ENCODE measurements around the gene CCDC187. TPM values are rescaled to one million over a fixed set of nuclear protein-coding genes. Genes with fewer than 3 reads are reported as not detected.
A peak's percentile ranks its signal among the peaks of the same experiment; 100 is the strongest.

CCDC187 gene
- total RNA-seq, 2 experiments from 2014 or later: not detected

DNA sequence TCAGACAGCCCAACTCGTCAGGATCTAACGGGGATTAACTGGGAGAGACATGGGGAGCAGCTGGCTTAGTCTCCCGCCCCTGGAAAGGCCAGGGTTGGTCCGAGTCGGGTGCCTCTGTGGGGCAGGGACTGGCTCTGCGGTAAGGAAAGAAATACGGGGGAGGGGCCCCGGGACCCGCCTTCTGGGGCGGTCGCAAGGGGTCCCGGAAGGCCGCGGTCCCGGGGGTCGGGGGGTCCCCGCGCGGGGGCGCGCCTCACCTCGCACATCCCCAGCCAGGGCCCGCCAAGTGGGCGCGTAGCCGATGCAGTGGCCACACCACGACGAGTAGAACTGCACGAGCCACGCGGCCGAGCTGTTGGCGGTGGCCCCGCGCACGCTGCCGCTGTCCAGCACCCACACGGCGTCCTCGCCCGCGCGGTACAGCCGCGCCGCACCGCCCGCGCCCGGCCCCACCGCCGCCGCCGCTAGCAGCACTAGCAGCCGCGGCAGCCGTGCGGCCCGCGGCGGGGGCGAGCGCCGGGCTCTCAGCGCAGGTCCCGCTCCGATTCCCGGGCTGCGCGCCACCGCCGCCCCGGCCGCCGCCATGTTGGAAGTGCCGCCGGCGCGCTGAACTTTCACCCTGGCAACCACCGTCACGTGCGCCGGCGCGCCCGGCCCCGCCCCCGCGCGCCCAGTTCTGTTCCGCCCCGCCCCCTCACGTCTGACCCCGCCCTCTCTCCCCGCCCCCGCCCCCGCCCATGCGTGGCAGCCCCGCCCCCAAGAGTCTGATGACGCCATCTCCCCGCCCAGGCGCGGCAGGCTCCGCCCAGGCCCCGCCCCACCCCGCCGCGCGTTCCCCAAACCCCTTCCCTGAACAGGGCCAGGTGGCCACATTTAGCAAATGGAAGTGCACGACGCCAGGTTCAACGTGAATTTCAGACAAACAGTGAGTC, 58.4 kb downstream of the CCDC187 start, which contains the start of gene QSOX2:
TSS of gene QSOX2 (minus strand) at position 594 of the 932 bp plus-strand sequence. CDS start at position 585, 9 bp downstream.
- peak within 1 kb of the TSS; percentile 91 for H3K4me3 Mint-ChIP-seq
- peak; percentile 82 for DNase-seq
- H3K27me3 Mint-ChIP-seq: peaks cover 1% of the 10 kb centered on the region
- H3K27ac Mint-ChIP-seq: peak within 1 kb of the TSS; percentile 92
- no peaks in the 10 kb centered on the region for H3K36me3 Mint-ChIP-seq (ENCODE audit: low read depth)
- no peaks in the 10 kb centered on the region for H3K9me3 Mint-ChIP-seq
- ChIA-PET POLR2A (no interaction called here), CTCF (interaction anchor here (0.6 kb wide), 1 partner anchor 276 kb away, joined by 3 read pairs; no protein-coding TSS in a partner anchor)
- peaks cover 29% of the 10 kb centered on the region for H3K4me1 Mint-ChIP-seq

DNA sequence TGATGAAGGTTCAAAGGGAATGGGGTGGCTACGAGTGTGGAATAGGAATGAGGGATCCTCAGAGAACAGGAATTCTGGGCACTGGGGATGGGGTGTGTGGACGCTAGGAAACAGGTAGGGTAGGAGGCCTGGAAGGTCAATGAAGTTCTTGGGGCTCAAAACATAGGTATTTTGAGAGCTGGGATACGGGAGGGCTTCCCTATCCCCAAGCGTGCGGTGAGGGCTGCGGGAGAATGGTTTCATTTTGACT, 59.0 kb downstream of the CCDC187 start:
- peak overlapping the region; percentile 92 for H3K27ac Mint-ChIP-seq
- peak overlapping the region; percentile 91 for H3K4me3 Mint-ChIP-seq
- CTCF ChIA-PET: no interaction called here
- peaks cover 1% of the 10 kb centered on the region for H3K27me3 Mint-ChIP-seq
- DNase-seq: no peak
- peaks cover 29% of the 10 kb centered on the region for H3K4me1 Mint-ChIP-seq
- no peaks in the 10 kb centered on the region for H3K36me3 Mint-ChIP-seq (ENCODE audit: low read depth)
- POLR2A ChIA-PET: no interaction called here
- H3K9me3 Mint-ChIP-seq: no peaks in the 10 kb centered on the region

DNA sequence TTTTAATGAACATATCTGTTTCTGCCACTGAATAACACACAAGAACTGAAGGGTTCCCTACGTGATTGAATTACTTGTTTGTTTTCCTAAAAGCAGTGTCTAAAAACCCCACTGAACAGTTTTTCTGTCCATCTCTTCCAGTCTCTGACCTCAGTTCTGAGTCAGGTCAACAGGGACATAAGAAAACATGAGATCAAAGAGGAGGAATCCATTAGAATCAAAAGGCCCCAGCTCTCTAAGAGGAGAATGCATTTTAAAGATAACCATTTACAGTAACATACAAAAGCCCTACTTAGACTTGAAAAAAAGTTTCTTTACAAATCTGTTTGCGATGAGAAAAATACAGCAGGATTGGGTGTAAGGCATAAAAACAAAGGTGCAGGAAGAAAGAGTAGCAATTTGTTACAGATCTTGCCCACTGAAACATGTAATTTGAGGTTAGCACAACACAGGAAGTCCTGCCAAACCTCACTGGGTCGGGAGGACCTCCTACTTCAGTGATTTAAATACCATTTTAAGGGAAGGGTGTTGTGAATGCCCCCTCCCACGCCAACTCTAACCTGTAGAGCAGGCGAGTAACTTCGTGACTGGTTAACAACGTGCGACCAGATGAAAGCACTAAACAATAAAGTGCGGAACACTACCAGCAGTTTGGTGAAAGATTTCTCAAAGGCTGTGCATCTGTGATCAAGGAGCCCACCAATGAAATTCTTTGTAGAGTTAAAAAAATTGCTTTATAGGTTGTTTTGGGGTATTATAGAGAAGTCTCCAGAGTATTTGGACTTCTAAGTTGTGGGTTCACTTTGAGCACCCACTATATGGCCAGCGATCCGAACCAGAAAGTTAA, 59.5 kb downstream of the CCDC187 start:
- Mint-ChIP-seq H3K27me3 (peaks cover 1% of the 10 kb centered on the region), H3K9me3 (no peaks in the 10 kb centered on the region), H3K27ac (peak overlapping the region; percentile 92), H3K4me3 (peak overlapping the region; percentile 91), H3K4me1 (peaks cover 29% of the 10 kb centered on the region), H3K36me3 (ENCODE audit: low read depth) (no peaks in the 10 kb centered on the region)
- ChIA-PET POLR2A (no interaction called here), CTCF (no interaction called here)
- DNase-seq: peak; percentile 64

DNA sequence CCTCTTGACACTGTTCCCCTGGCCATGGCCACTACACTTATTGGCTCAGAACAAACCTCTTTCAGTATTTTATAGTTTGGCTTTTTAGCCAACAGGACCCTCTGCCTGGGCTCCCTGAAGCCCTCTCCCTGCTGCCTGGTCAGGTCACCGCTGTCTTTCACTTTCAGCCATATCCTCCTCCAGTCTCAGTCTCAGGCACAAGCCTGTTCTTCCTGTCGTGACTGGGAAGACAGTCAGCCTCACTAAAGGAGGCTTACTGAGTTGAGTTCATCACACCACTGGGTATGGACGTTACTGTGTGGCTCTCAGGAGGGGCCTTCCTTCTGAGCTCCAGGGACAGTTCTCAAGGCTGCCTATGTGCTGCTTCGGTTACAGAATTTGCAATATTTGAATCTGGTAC, 60.3 kb downstream of the CCDC187 start:
- no peaks in the 10 kb centered on the region for H3K9me3 Mint-ChIP-seq
- peaks cover 30% of the 10 kb centered on the region for H3K4me1 Mint-ChIP-seq
- H3K27me3 Mint-ChIP-seq: peaks cover 1% of the 10 kb centered on the region
- POLR2A ChIA-PET: no interaction called here
- CTCF ChIA-PET: no interaction called here
- H3K27ac Mint-ChIP-seq: peak overlapping the region; percentile 92
- DNase-seq: no peak
- H3K4me3 Mint-ChIP-seq: peak overlapping the region; percentile 91
- H3K36me3 Mint-ChIP-seq (ENCODE audit: low read depth): no peaks in the 10 kb centered on the region

DNA sequence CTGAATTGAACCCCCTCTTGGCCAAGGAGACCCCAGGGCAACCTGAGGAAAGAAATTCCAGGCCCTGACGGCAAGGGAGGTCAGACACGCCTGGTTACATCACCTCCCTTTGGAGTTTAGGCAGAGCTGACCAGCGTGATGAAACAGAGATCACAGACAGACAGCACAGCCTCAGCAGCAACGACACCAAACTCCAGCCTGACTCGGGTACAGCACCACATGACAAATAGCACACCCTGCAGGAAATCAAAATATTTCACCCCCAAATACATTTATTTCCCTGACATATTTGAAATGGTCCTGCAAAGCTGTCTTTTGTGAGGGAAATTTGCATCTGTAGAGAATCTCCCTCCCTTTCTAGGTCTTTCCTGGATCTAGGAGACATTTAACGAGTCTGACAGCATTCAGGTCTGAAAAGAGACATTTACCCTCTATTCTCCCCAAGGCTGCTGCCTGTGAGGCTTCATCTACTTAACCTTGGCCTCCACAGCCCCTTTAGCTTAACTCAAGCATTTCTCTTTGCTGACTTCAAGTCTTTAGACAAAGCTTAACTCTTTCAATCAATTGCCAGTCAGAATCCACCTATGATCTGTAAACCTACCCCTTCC, 60.9 kb downstream of the CCDC187 start:
- DNase-seq: no peak
- no peaks in the 10 kb centered on the region for H3K36me3 Mint-ChIP-seq (ENCODE audit: low read depth)
- peaks cover 1% of the 10 kb centered on the region for H3K27me3 Mint-ChIP-seq
- H3K27ac Mint-ChIP-seq: peak overlapping the region; percentile 92
- H3K4me1 Mint-ChIP-seq: peaks cover 33% of the 10 kb centered on the region
- no peaks in the 10 kb centered on the region for H3K9me3 Mint-ChIP-seq
- POLR2A ChIA-PET: no interaction called here
- CTCF ChIA-PET: no interaction called here
- H3K4me3 Mint-ChIP-seq: no peak overlapping the region

DNA sequence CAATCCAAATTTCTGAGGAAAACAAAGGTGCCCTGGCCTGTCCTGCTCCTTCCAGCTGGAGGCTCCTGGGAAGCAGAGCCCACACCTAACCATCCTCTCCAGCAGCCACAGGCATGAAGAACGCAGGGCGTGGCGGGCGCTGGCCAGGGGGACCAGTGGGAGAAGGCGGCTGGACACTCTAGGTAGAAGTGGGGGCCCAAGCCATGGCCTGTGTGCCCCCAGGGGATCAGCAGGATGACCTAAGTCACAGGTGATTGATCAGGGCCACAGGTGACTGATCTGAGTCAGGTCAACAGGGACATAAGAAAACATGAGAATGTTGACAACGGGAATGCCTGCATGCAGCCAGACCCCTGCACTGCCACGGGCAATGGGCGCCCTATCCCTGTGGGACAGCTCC, 61.6 kb downstream of the CCDC187 start:
- no peak overlapping the region for H3K4me3 Mint-ChIP-seq
- DNase-seq: no peak
- no peaks in the 10 kb centered on the region for H3K36me3 Mint-ChIP-seq (ENCODE audit: low read depth)
- peaks cover 1% of the 10 kb centered on the region for H3K27me3 Mint-ChIP-seq
- ChIA-PET POLR2A (no interaction called here), CTCF (no interaction called here)
- H3K9me3 Mint-ChIP-seq: no peaks in the 10 kb centered on the region
- peaks cover 34% of the 10 kb centered on the region for H3K4me1 Mint-ChIP-seq
- H3K27ac Mint-ChIP-seq: no peak overlapping the region

DNA sequence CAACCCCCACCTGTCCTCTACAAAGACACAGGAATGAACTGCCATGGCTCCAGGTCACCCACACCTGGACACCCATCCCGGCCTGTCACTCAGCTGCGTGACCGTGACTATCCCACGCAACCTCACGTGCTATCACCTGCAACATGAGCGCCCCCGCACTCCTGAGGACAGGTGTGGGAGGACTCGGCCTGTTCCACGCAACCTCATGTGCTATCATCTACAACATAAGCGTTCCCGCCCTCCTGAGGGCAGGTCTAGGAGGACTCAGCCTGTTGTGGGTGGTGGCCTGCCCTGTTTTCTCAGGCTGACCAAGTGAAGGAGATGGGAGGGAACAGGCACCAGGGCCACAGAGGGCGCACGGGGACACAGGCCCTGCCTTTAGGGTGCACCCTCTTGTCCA, 62.4 kb downstream of the CCDC187 start:
- Mint-ChIP-seq H3K36me3 (ENCODE audit: low read depth) (no peaks in the 10 kb centered on the region), H3K4me3 (no peak overlapping the region), H3K27ac (no peak overlapping the region), H3K9me3 (no peaks in the 10 kb centered on the region), H3K4me1 (peaks cover 34% of the 10 kb centered on the region), H3K27me3 (no peaks in the 10 kb centered on the region)
- ChIA-PET POLR2A (no interaction called here), CTCF (no interaction called here)
- DNase-seq: no peak

DNA sequence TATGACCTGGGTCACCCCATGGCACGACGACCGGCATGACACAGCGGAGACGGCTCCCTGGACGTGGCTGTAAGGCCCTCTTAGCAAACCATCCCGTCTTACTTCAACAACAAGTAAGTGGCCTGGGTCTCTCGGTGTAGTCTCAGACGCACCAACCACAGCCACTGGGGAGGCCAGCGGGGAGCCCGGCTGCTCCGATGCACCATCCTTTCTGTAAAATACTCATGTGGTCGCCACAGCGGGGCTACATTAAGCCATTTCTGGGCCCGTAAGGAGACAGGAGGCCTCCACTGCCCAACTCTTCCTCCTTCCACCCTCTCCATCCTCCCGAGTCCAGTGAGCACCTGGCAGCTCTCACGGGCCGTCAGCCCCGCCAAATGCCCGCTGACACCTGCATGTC, 63.0 kb downstream of the CCDC187 start:
- H3K27me3 Mint-ChIP-seq: no peaks in the 10 kb centered on the region
- H3K4me1 Mint-ChIP-seq: peaks cover 32% of the 10 kb centered on the region
- no peak overlapping the region for H3K4me3 Mint-ChIP-seq
- no peak for DNase-seq
- no peak overlapping the region for H3K27ac Mint-ChIP-seq
- POLR2A ChIA-PET: no interaction called here
- no peaks in the 10 kb centered on the region for H3K36me3 Mint-ChIP-seq (ENCODE audit: low read depth)
- no peaks in the 10 kb centered on the region for H3K9me3 Mint-ChIP-seq
- CTCF ChIA-PET: no interaction called here

DNA sequence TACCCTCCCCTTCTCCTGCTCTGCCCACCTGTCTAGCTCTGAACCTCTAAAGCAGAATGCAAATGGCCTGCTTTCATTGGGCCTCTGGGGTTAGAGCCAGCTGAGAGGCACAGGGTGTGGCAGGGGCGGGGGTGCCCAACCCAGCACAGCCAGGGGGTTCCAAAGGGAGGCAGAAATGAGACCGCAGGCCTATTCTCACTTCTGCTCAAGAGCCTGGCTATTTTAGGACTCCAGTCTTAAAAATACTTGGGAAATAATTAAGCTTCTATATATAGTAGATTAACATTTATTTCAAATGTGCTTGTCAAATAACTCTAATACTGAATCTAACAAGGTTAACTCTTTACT, 63.9 kb downstream of the CCDC187 start:
- Mint-ChIP-seq H3K27me3 (no peaks in the 10 kb centered on the region), H3K9me3 (no peaks in the 10 kb centered on the region), H3K4me1 (peaks cover 31% of the 10 kb centered on the region), H3K4me3 (no peak overlapping the region), H3K27ac (no peak overlapping the region), H3K36me3 (ENCODE audit: low read depth) (peaks cover 2% of the 10 kb centered on the region)
- POLR2A ChIA-PET: no interaction called here
- no peak for DNase-seq
- CTCF ChIA-PET: interaction anchor here (0.6 kb wide), 1 partner anchor 72 kb away, joined by 3 read pairs; no protein-coding TSS in a partner anchor

DNA sequence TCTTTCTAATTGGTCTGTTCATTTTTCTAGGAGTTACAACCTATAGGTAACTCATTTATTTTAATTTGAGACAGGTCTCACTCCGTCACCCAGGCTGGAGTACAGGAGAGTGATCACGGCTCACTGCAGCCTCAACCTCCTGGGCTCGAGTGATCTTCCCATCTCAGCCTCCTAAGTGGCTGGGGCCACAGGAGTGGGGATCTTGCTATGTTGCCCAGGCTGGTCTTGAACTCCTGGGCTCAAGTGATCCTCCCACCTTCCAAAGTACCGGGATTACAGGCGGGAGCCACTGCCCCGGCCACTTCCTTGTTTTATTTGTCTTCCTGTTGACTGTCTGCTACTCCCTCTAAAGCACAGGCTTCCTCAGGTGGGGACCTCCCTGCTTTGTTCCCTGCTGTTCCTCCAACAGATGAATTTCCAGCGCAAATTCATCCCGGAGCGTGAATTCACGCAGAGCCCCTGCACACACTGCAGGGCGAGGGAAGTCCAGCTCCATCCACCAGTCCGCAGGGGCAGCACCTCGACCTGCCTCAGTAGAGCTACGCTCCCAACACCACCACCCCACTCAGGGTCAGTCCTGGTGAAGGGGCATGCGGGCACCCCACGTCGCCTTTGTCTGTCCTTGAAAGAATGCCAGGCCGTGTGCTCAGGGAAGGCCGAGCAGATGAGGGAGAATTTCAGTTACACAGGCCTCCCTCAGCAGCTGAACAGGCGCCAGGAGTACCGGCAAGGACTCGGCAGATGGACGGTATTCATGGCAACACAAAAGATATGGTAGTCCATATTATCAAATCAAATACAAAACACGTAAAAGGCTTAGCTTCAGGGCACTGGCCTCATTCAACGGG, 64.5 kb downstream of the CCDC187 start:
- H3K27ac Mint-ChIP-seq: no peak overlapping the region
- ChIA-PET CTCF (interaction anchor here (0.6 kb wide), 1 partner anchor 72 kb away, joined by 3 read pairs; no protein-coding TSS in a partner anchor), POLR2A (no interaction called here)
- H3K9me3 Mint-ChIP-seq: no peaks in the 10 kb centered on the region
- H3K4me3 Mint-ChIP-seq: no peak overlapping the region
- peaks cover 4% of the 10 kb centered on the region for H3K36me3 Mint-ChIP-seq (ENCODE audit: low read depth)
- DNase-seq: no peak
- peaks cover 26% of the 10 kb centered on the region for H3K4me1 Mint-ChIP-seq
- no peaks in the 10 kb centered on the region for H3K27me3 Mint-ChIP-seq

DNA sequence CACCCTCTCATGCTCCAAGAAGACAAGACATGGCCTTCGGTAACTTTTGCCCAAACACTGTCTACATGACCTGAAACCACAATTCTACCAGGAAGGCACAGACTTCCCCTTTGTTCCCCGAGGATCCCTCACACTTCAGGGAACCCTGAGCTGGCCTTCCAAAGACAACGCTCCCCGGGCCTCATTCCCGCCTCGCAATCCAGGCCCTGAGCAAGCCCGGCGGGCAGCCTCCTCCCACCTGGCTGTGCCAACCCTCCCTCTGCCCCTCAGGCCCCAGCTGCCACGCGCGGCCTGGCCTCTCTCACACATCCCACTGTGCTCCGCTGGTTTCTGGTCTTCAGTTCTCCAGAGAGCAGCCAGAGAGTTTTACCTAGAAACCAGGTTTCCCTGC, 65.6 kb downstream of the CCDC187 start:
- H3K27ac Mint-ChIP-seq: peak overlapping the region; percentile 19
- H3K4me1 Mint-ChIP-seq: peaks cover 26% of the 10 kb centered on the region
- H3K27me3 Mint-ChIP-seq: no peaks in the 10 kb centered on the region
- no peak for DNase-seq
- H3K36me3 Mint-ChIP-seq (ENCODE audit: low read depth): peaks cover 4% of the 10 kb centered on the region
- ChIA-PET POLR2A (no interaction called here), CTCF (interaction anchor here (1.2 kb wide), 1 partner anchor 13 kb away, joined by 4 read pairs; no protein-coding TSS in a partner anchor)
- H3K9me3 Mint-ChIP-seq: no peaks in the 10 kb centered on the region
- no peak overlapping the region for H3K4me3 Mint-ChIP-seq

DNA sequence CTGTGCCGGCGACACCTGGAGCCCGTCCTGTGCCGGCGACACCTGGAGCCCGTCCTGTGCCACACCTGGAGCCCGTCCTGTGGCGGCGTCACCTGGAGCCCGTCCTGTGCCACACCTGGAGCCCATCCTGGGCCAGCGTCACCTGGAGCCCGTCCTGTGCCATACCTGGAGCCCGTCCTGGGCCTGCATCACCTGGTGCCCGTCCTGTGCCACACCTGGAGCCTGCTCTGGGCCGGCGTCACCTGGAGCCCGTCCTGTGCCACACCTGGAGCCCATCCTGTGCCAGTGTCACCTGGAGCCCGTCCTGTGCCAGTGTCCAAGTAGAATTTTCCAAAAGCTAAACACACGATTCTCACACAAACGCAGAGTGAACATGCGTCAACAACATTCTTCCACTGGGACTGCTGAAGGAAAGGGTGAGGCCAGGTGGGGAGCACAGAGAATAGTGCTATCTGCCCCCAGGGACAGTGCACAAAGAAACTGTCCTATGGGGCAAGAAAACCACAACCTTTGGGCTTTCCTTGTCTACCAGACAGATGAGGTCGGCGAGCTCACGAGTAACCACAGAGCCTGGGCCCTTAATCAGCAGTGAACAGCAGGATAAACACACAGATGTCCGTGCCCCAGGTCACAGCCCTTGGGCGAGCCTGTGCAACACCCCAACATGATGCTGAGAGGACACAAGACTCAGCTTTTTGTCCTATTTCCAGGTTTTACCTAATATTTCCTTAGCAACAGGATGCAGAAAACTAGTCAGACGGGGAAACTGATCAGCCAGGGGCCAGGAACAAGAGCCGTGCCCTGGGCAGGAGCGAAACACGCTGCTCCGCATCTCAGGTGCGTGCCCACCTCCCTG, 66.2 kb downstream of the CCDC187 start:
- H3K36me3 Mint-ChIP-seq (ENCODE audit: low read depth): peaks cover 4% of the 10 kb centered on the region

More for the DNA sequence above, 66.2 kb downstream of the CCDC187 start:
- POLR2A ChIA-PET: no interaction called here
- Mint-ChIP-seq H3K27ac (no peak overlapping the region), H3K27me3 (no peaks in the 10 kb centered on the region), H3K4me3 (no peak overlapping the region), H3K9me3 (no peaks in the 10 kb centered on the region), H3K4me1 (peaks cover 26% of the 10 kb centered on the region)
- CTCF ChIA-PET: interaction anchor here (1.2 kb wide), 1 partner anchor 13 kb away, joined by 4 read pairs; no protein-coding TSS in a partner anchor
- no peak for DNase-seq
